Dermis lymphatic vessel endothelial cell (primary cell): ENCODE data around the gene DTL. TPM values are rescaled to one million over a fixed set of nuclear protein-coding genes. Genes with fewer than 3 reads are reported as not detected.

Experiments used
- total RNA-seq: library from RNA; depleted of rRNA; stranded (reverse); fragments of >200 nt; gene quantifications from 2 replicates; pipeline ENCODE4 v1.2.1, GENCODE V29; 2014

The DTL gene
- total RNA-seq, result 6.2 and 9.8 TPM in 2 replicates

GRCh38 chr1:212035123-212035834 is at the start of gene DTL, which contains the start of gene INTS7:
TSS of gene DTL (plus strand) at chr1:212035748. CDS start at chr1:212035891, 143 bp downstream.
TSS of gene INTS7 (minus strand) at chr1:212035557. CDS start at chr1:212035437, 120 bp downstream.

Other genes starting within 250 kb of the DTL start
- 43.2 and 45.6 TPM in 2 replicates for gene LPGAT1, start 205.0 kb upstream of the DTL start, total RNA-seq
- 12.7 and 19.4 TPM in 2 replicates for gene INTS7, start 191 bp upstream of the DTL start, total RNA-seq
- gene PPP2R5A, start 249.7 kb downstream of the DTL start, total RNA-seq, result 31.5 and 33.8 TPM in 2 replicates